ENCODE results near the gene OSBPL7. TPM values are rescaled to one million over a fixed set of nuclear protein-coding genes. Genes with fewer than 3 reads are reported as not detected.

Gene OSBPL7
- total and polyA plus RNA-seq, 2 of the 13 experiments (the other 11 are each of a cell fraction or from before 2014, with no cell fraction given): 4.7 to 6.6 TPM

GRCh38 chr17:47837401-47838039 is 15.9 kb upstream of the OSBPL7 start (continued):
- no peak for TF ChIP-seq ZNF318 (CRISPR knock-in tag; IDR thresholded peaks at IDR 0.05)
- no peak for TF ChIP-seq ZNF256 (CRISPR knock-in tag; conservative IDR thresholded peaks at IDR 0.05)
- TF ChIP-seq ZMYM4 (CRISPR knock-in tag; IDR thresholded peaks at IDR 0.05): no peak
- no peak for TF ChIP-seq ERF (CRISPR knock-in tag; IDR thresholded peaks at IDR 0.05)
- no peak for TF ChIP-seq SCMH1 (CRISPR knock-in tag; IDR thresholded peaks at IDR 0.05; ENCODE audit: borderline replicate concordance)
- TF ChIP-seq JDP2 (CRISPR knock-in tag; IDR thresholded peaks at IDR 0.05; ENCODE audit: borderline replicate concordance): no peak
- TF ChIP-seq SP5 (CRISPR knock-in tag; IDR thresholded peaks at IDR 0.05; ENCODE audit: borderline replicate concordance, low read depth): no peak
- TF ChIP-seq MYNN (CRISPR knock-in tag; IDR thresholded peaks at IDR 0.05; ENCODE audit: low read depth): no peak
- no peak for TF ChIP-seq GLI4 (CRISPR knock-in tag; IDR thresholded peaks at IDR 0.05; ENCODE audit: borderline replicate concordance)
- TF ChIP-seq, protein P1, sequence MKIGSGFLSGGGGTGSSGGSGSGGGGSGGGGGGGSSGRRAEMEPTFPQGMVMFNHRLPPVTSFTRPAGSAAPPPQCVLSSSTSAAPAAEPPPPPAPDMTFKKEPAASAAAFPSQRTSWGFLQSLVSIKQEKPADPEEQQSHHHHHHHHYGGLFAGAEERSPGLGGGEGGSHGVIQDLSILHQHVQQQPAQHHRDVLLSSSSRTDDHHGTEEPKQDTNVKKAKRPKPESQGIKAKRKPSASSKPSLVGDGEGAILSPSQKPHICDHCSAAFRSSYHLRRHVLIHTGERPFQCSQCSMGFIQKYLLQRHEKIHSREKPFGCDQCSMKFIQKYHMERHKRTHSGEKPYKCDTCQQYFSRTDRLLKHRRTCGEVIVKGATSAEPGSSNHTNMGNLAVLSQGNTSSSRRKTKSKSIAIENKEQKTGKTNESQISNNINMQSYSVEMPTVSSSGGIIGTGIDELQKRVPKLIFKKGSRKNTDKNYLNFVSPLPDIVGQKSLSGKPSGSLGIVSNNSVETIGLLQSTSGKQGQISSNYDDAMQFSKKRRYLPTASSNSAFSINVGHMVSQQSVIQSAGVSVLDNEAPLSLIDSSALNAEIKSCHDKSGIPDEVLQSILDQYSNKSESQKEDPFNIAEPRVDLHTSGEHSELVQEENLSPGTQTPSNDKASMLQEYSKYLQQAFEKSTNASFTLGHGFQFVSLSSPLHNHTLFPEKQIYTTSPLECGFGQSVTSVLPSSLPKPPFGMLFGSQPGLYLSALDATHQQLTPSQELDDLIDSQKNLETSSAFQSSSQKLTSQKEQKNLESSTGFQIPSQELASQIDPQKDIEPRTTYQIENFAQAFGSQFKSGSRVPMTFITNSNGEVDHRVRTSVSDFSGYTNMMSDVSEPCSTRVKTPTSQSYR (CRISPR knock-in tag; IDR thresholded peaks at IDR 0.05; ENCODE audit: borderline replicate concordance): peak; percentile 43; the same call in 1 of the 2 replicates
- no peak for TF ChIP-seq HOMEZ (CRISPR knock-in tag; IDR thresholded peaks at IDR 0.05; ENCODE audit: low read depth)
- TF ChIP-seq ELF4 (CRISPR knock-in tag; IDR thresholded peaks at IDR 0.05; ENCODE audit: borderline replicate concordance): no peak
- TF ChIP-seq, protein P2, sequence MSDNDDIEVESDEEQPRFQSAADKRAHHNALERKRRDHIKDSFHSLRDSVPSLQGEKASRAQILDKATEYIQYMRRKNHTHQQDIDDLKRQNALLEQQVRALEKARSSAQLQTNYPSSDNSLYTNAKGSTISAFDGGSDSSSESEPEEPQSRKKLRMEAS (IDR thresholded peaks at IDR 0.05): 0 out of 2 replicates have a peak, but pooled peaks have one; percentile 13
- peak; percentile 40; the same call in 1 of the 2 replicates for TF ChIP-seq ZFX (CRISPR knock-in tag; IDR thresholded peaks at IDR 0.05; ENCODE audit: low read depth)
- no peak for TF ChIP-seq ELF3 (CRISPR knock-in tag; IDR thresholded peaks at IDR 0.05)
- no peak for TF ChIP-seq TCF7L2 (IDR thresholded peaks at IDR 0.05; ENCODE audit: low read depth, low read length)
- no peak for TF ChIP-seq CCAR2 (optimal IDR thresholded peaks at IDR 0.05; ENCODE audit: low read depth, low read length)

All from HepG2 (cell line).